NCI-H1417 treated with DMSO at 0.1 percent for 48 hours (cell line): Measurements from ENCODE around the gene HMGA1.
"Not testable (repeated sequence)": the region's sequence is repeated elsewhere in the genome, so short reads cannot be mapped to it uniquely, and the experiment has no call there.

Experiments used
- DNase-seq: peaks from one replicate; lab custom pipeline; 2025; lab: John Stamatoyannopoulos, UW

Gene HMGA1

DNA sequence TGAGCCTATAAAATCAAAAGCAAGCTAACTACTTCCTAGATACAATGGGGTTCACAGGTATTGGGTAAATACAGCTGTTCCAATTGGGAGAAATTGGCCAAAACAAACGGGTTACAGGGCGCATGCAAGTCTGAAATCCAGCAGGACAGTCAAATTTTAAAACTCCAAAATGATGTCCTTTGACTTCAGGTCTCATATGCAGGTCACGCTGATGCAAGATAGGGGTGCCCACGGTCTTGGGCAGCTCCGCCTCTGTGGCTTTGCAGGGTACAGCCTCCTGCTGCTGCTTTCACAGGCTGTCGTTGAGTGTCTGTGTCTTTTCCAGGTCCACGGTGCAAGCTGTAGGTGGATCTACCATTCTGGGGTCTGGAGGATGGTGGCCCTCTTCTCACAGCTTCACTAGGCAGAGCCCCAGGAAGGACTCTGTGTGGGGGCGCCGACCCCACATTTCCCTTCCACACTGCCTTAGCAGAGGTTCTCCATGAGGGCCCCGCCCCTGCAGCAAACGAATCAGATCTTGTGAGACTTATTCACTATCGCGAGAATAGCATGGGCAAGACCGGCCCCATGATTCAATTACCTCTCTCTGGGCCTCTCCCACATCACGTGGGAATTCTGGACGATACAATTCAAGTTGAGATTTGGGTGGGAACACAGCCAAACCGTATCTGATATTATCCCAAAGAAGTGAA lies 24.0 kb downstream of the HMGA1 start:
- no peak for DNase-seq

DNA sequence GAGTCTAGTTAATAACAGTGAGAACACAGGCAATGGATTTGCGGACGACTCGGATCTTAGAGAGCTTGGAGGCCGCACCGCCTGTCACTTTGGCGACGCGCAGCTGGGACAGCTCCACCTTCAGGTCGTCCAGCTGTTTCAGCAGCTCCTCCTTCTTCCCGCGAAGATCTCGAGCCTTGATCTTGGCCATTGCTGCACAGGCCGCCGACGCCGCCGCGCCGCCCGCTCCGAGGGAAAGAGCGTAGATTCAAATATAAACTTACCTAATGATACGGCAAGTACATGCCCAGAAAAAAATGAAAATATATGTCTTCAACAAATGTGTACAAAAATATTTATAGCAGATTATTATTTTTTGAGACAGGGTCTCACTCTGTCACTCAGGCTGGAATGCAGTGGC lies 26.8 kb downstream of the HMGA1 start:
- DNase-seq = not testable (repeated sequence)

DNA sequence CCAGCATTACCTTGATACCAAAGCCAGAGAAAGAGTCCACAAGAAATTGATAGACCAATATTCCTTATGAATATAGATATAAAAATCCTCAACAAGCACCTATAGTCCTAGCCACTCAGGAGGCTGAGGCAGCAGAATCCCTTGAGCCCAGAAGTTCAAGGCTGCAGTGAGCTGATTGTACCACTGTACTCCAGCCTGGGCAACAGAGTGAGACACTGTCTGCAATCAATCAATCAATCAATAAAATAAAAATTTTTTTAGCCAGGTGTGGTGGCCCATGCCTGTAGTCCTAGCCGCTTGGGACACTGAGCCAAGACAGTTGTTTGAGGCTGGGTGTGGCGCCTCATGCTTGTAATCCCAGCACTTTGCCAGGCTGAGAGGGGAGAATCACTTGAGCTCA lies 31.1 kb downstream of the HMGA1 start:
- no peak for DNase-seq

- not testable (repeated sequence) for DNase-seq
Observed at GRCh38 chr6:34269132-34269531, 32.5 kb downstream of the HMGA1 start.

GRCh38 chr6:34269658-34270341 lies 33.1 kb downstream of the HMGA1 start:
- not testable (repeated sequence) for DNase-seq

DNA sequence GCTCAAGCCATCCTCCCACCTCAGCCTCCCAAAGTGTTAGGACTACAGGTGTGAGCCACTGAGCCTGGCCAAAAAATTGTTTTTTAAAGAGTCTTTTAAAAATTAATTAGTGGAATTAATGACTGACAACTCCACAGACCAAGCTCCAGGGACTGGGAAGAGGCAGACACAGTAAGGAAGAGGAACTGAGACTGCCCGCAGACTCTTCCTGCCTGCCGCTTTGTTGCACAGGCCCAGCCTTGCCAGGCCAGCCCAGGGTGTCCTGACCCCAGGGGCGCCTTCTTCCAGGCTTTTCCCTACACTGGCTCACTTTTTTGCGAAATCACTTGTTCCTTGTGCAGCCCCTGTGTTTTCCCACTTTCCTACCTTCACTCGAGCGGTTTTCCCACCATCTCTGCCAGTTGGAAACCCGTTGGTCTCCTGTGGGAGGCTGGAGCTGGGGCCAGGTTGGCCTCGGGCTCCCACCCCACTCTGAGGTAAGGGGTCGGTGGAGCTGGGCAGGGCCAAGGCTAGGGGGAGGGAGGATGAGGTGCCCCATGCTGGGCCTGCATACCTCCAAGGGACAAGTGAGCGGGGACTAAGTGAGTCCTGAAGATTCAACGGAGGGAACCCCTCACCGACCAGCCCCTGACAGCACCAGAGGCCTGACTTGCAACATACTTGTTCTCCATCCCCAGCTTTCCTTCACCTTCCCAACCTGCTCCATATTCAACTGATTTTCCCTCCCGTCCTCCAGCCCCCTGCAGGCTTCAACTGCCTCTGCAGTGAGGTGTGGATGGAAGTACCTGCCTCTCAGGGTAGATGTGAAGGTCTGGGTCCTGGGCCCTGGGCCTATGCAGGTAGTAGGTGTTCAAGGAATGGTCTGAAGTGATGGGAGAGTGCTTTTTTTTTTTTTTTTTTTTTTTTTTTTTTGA lies 35.6 kb downstream of the HMGA1 start:
- DNase-seq = no peak

DNA sequence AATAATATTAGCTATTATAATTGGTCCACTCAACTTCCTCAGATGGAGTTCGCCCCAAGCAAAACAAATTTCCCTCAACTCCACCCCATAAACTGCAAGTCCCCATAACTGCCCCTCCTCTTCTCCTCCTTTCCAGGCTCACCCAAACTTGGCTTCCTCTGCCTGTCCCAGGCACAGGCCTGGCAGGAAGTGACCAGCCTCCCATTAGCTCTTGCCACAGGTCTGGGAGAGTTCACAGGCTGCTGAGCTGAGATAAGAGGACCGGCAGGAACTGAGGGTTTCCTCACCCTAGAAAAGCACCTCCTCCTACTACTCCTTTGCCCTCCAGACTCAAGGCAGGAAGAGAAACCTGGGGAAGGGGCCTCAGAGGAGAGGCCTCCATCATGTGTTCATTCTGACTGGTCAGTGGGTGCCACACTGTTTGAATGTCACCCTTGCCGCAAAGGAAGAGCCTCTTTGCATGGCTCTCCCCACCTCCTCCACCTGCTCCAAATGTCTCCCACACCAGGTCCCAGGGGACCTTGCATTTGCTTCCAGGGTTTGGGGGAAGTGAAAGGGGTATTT lies 36.7 kb downstream of the HMGA1 start:
- no peak for DNase-seq

- DNase-seq = no peak
Observed at GRCh38 chr6:34274129-34274528, 37.5 kb downstream of the HMGA1 start.

DNA sequence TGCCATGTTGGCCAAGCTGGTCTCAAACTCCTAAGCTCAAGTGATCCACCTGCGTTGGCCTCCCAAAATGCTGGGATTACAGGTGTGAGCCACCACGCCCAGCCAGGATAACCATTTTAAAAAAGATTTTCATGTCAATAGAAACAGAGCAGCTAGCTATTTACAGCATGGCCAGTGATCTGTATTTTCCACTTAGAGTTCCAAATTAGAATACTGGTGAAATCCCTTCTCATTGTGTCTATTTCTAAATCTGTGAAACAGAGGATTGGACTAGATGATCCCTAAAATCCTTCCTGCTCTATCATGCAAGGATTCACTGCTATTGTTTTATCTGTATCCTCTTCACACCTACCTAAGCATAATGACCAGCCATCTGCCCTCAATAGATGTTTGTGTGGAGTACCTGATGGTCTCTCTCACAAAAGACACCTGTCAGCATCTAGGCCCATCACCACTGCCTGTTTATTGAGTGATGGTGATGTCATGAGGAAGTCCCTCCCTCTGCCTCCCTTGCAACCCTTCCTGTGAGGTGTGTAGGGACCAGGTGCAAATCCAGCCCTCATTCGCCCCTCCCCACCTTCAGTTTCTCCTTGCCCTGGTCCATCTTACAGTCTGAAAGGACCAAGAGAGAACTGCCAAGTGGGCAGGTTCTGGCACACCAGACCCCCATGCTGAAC lies 38.6 kb downstream of the HMGA1 start:
- no peak for DNase-seq

DNA sequence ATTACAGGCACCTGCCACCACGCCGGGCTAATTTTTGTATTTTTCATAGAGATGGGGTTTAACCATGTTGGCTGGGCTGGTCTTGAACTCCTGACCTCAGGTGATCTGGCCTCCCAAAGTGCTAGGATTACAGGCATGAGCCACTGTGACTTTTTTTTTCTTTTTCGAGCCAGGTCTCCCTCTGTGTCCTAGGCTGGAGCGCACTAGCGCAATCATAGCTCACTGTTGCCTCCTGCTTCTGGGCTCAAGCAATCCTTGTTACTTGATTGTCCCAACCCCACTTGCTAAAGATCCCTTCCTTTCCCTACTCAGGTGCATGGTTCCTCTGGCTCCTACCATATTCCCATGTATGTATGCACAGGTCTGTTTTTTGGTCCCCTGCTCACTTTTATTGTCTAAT lies 39.5 kb downstream of the HMGA1 start:
- no peak for DNase-seq

DNA sequence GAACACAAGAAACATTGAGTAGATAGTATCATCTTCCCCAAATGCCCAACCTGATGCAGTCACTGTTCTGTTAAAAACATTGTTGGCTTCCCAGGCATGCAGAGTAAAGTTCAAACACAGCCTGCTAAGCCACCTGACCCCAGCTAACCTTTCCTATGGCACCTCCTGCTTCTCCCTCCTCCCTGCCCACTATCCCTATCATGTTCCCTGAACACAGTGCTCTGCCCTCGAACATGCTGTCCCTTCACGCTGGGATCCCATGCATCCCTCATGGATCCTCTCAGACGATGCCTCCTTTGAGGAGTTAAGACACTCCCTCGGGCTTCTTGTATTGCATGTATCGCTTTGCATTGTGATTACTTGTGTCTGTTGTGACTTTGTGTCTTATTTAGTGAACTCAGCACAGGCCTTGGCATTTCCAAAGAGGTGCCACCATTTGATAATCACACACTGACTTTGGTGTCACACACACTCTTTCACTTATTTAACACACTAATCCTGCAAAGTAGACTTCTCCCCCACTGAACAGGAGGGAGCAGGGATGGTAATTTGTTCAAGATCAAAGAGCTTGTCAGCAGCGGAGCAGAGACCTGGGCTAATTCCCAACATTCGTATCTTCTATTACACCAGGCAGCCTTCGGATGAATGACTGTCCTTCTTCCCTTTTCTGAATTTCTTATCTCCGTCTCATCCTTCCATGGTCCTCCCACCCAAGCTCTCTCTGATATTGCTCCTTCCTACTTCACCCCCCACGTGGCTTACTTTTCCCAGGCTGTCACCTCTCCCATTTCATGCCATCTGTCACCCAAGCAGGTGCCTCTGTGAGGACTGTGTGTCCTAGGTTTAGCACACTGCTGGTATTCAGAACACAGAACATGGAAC lies 40.4 kb downstream of the HMGA1 start:
- DNase-seq = no peak

DNA sequence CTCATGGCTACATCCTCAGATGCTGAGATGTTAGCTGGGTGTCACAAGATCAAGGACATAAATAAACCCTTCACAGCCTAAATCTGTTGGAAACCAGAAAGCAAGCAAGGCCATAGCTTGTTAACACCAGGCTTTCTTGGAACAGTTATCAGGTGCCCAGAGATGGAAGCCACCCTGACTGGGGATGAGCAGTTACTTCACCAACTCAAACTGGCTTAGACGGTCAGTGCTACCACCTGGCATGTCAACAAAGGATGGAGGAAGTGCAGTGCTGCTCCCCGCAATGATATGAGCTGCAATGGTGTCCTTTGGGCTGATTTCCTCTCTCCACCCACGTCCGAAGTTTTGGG lies 41.1 kb downstream of the HMGA1 start:
- no peak for DNase-seq

GRCh38 chr6:34278833-34279232 lies 42.2 kb downstream of the HMGA1 start:
- no peak for DNase-seq

GRCh38 chr6:34280216-34280615 lies 43.5 kb downstream of the HMGA1 start:
- no peak for DNase-seq

DNA sequence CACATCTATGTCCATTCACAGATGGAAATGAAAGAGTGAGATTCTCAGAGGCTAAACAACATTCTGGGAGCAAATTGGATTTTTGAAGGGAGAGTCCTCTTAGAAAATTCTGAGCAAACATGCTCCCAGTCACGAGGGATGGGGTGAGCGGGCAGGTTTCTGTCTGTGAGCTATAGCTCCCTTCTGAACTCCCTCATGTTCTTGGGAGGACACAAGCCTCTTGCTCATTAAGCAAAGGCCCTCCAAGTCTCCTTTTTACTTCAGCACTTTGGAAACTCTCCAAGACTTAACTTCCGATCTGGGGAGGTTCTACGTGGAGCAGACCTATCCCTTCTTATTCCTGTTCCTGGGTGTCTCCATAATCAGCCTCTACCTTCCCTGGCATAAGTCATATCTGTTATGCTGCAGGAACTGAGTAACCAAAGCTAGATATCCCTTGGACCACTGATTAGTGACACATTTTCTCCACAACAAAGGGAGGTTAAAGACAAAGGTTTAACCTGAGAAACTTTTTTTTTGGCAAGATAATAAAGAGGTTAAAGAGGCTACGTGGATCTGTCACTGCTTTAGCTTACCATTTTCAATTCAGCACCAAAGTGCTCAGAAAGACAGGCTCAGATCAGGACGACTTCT lies 45.1 kb downstream of the HMGA1 start:
- DNase-seq = no peak

DNA sequence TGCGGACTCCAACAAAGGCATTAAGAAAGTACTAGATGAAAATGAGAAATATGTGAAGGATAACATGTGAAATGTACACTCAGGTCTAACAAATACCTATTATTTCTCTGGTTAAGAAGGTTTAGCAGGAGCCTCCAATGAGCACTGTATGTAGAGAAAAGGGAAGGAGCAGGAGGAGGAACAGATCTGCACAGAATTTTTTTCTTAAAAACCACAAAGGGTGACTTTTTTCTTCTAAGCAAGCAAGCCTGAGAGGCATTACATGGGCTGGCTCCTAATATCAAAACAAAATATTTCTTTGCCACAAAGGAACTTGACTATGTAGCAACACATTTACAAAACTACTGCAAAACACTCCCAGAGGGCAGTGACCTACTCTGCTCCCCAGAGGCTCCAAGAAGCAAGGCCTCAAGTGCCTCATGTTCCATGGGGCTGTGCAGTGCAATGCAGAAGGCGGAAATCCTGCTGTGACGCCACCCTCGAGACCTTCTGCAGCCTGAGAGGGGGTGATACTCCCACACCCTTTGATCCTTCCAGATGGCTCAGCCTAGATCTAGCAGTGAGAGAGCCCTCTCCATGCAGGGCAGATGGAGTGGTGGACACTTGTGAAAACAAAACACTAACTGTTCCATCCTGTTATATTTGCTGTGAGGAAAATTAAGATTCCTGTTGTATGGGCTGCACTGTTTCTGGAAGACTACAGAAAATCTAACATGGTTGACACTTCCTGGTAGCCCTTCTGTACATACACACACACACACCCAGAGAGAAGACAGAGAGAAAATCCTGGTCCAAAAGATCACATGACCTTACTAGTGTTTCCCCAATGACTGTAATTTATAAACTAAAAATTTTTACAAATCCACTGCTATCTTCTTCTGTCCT lies 48.1 kb downstream of the HMGA1 start:
- no peak for DNase-seq

DNA sequence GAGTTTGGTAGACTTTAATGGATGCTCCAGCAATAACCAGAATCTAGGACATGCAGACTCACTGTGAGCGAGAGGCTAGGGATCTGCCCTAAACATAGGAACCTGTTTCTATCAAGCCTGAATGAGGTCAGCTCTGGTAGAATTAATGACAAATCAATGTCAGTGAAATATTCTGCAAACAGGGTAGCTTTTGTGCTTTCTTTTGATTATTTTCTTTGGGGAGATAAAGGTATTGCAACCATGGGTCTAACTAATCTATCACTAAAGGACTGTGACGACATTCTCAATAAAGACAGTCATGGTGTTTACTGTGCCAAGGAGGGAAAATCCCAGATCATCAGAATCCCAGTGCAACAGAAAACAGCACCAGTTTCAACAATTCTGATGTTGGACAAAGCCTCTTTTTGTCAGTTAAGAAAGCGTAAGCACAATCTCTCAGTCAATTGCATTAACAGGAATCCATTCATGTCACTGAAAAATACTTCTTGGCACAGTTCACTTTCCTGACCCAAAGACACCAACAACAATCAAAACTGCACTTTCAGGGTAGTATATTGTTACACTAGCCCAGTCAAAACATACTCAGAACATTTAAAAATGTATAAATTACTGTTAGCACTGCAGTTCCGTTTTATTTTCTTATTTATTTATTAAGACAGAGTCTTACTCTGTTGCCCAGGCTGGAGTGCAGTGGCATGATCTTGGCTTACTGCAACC lies 48.9 kb downstream of the HMGA1 start:
- DNase-seq = no peak

DNA sequence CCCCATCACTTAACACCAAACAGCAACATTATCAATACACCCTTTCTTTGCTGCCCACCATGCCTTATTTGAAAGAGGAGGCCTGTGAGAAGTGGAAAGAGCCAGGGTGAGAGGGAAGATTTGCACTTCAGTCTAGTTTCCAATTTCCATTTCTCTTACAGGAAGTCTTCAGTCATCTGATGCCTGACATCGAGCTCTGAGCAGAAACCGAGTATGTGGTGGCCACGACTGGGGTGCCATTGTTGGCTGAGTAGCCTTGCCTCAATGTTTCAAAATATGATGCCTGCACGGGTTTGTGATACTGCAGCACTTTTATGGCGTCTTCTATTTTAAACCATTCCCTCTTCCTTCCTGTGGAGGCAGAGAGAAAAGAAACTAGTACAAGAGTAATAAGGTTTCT lies 51.9 kb downstream of the HMGA1 start:
- no peak for DNase-seq

DNA sequence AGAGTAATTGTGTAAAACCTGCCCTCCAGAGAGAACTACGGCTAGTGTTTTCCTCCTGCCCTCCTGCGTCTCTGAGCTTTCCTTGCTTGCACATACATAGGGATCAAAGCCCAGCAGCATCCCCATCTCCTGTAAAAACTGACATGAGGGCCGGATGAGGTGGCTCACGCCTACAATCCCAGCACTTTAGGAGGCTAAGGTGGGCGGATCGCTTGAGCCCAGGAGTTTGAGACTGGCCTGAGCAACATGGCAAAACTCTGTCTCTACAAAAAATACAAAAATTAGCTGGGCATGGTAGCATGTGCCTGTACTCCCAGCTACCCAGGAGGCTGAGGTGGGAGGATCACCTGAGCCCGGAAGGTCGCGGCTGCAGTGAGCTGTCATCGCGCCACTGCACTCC lies 52.5 kb downstream of the HMGA1 start:
- no peak for DNase-seq
